HG02759 (cell line): ENCODE measurements around the gene CCDC88C.

Experiments used
- ATAC-seq: cut with Tn5 transposase; IDR thresholded peaks from one replicate; pipeline ENCODE4 v1.9.1; 2021; ENCODE audit warnings: mild to moderate bottlenecking, moderate library complexity; ENCODE audit not compliant: unreplicated experiment

CCDC88C gene

DNA sequence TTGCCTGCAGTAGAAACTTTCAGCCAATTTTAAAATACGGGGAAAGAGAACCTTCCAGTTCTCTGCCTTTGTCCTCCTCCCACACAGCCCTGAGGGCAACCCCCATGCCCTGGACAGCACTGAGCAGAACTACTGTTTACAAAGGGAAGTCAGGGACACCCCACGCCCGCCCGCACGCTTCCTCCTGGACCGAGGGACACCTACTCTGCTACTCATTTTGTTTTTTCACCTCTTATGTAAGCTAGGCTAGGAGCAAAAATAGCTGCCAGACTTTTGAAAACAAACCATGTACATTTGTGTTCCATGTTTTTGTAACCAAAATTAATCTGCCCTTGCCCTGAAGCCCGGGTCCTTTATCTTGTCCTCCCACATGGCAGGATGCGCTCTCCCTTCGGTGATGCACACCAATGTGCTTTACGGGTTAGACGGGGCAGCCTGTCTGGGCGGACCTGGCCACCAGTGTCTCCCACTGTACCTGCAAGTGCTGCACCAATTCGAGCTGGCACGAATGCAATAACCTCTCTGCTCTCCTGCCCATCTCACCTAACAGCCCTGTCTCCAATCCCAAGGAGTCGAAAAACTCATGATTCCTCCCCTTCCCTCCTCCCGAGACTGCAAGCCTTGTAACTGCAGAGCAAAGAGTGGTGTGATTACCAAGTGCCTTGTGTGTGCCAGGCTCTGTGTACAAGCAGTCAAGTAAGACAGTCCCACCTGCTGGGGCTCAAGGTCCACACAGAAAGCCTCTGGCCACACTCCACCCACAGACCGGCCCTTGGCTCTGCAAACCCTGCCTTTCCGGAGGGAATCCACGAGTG is 85.2 kb downstream of the CCDC88C start:
- ATAC-seq: no peak

GRCh38 chr14:91331721-91332120 is 85.9 kb downstream of the CCDC88C start:
- no peak for ATAC-seq

DNA sequence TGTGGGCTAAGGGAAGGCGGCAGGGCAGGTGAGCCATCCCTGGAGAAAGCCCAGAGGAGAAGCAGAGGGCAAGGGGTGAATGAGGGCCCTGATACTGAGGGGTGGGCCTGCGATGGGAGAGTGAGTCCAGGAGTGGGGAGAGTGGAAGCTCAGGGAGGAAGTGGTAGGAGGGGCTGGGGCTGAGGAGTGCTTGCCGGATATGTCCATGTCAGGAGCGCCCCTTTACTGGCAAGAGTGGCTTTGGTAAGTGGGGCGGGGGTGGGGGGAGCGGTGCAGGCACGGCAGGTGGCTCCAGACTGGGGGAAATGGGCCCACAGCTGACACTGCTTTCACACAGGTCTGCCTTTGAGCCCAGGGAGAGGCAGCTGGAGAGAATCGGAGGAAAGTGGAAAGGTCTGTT is 86.8 kb downstream of the CCDC88C start:
- no peak for ATAC-seq

DNA sequence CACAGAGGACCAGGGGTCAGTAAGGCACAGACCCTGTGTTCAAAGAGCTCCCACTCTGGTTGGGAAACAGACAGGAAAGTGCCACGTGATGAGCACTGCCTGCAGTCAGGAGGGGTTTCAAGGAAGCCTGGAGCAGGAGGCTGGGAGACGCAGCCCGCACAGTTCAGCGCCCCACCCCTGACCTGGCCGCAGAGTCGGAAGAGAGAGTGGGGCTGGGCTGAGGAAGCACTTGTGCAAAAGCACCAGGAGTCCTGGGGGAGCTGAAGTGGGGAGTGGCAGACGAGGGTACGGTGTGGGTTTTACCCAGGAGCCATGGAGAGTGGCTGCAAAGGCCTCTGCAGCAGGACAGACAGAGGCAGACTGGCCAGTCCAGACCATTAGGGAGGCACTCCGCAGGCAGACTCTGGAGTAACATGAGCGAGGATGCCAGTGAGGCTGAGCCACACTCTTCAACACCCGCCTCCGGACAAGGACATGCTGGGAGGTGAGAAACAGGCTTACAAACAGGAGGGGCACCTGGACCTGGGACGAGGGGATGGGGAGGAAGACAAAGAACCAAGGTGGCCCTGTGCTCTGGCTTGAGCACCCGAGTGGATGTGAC is 87.4 kb downstream of the CCDC88C start:
- no peak for ATAC-seq

DNA sequence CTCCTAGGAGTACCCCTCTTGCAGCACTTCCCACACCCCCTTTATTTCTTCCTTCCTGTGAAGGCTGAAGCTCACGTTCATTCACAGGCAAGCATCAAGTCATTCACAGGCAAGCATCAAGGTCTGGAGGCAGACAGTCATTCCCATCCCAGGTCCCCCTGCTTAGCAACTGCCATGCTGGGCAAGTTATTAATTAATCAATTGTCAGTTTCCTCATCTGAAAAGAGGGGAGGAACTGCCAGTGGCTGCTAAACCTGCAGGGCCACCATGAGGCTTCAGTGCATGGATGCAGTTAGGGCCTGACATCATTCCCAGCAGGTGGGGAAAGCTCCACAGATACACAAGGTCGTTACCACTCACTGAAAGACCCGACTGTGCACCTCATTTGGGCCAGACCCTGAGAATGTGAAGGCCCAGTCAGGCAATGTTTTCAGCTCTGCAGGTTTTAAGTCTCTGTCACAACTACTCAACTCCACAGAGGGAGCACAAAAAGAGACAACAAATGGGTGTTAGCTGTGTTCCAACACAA is 88.1 kb downstream of the CCDC88C start:
- no peak for ATAC-seq

- ATAC-seq: no peak
Measured at GRCh38 chr14:91328313-91329050, 89.1 kb downstream of the CCDC88C start.

DNA sequence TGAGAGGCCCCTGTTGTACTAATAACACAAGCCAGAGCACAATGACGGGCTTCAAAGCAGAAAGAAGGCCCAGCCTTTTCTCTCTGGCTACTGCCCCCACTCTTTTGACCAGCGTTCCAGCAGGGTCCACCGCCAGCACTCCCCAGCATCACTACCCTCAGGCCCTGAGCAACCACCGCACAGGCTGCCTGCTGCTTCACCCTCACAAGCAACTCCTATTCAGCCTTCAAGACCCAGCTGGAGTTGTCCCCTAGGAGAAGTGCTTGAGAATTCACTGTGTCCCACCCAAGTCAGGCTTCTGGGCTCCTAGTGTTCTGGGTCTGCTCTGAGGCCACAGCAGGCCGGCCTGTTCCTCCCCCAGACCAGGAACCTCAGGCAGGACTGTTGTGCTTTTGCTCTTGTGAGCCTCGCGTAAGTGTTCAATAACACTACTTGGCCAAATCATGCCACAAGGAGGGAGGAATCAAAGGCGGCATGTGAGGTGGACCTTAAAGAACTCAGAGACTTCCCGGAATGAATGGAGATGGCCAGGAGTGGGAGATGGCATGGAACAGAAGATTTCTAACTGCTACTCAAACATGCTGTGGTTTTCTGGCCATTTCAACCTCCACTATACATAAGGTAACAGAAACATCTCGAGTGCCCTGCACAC is 89.8 kb downstream of the CCDC88C start:
- no peak for ATAC-seq

DNA sequence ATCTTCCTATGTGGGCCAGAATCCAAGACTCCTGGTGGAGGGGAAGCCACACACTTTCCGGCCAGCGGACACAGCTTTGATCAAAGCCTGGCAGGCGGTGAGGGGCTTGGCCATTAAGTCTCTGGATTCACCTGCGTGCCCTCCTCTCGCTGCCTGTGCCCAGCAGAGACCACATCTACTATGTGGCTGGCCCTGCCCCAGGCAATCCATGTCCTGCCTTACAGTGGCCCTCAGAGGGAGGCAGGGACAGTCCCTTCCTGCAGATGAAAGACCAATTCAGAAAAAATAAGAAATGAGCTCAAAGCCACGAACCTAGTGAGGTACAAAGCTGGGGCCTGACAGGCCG is 90.4 kb downstream of the CCDC88C start:
- no peak for ATAC-seq

DNA sequence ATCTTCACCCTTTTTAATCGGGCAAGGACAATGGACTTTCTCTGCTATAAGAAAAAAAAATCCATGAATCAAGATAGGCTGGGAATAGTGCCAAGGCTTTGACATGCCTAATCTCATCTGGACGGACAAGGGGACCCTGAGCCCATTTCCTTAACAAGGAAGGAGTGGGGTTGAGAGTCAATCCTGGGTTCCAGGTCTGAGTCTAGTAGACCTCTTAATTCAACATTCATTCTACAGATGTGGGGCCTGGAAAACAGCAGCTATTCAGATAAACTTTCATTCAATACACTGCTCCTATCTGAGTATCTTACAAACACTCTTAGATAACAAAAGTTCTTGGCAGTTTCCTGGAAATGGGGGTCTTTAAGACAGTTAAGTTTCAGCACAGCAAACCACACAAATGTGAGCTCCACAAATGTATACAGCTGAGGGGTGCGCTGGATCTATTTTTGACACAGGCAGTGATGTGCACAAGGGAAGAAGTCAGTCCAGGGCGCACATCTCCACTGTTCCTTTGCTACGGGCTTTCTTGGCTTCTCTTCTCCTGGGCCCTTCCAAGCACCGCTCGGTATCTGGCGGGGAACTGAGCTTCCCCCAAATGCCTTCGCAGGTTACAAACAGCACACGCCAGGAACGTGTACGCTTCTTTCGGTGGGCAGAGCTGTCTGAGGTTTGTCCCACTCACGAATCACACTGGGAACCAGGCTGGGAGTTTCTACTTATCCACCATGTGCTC is 90.9 kb downstream of the CCDC88C start:
- no peak for ATAC-seq

- no peak for ATAC-seq
Measured at GRCh38 chr14:91324606-91325575, 92.7 kb downstream of the CCDC88C start.

- ATAC-seq: peak; percentile 70
Measured at GRCh38 chr14:91323671-91324605, 93.7 kb downstream of the CCDC88C start.

GRCh38 chr14:91323031-91323430 is 94.6 kb downstream of the CCDC88C start:
- ATAC-seq: no peak

DNA sequence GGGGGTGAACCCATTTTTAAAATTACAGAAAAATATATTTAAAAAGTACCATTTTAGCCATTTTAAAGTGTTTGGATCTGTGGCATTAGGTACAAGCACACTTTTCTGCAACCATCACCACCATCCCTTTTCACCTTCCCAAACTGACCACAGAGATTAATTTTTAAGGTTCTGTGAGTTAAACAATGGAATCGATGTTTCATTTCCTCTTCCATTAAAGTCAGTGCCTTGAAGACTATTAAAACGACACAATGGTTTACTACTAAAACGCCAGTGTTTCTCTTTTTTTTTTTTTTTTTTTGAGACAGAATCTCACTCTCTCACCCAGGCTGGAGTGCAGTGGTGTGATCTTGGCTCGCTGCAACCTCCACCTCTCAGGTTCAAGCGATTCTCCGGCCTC is 95.0 kb downstream of the CCDC88C start:
- no peak for ATAC-seq

- no peak for ATAC-seq
Measured at GRCh38 chr14:91321131-91321530, 96.5 kb downstream of the CCDC88C start.

- ATAC-seq: no peak
Measured at GRCh38 chr14:91320266-91320665, 97.4 kb downstream of the CCDC88C start.

DNA sequence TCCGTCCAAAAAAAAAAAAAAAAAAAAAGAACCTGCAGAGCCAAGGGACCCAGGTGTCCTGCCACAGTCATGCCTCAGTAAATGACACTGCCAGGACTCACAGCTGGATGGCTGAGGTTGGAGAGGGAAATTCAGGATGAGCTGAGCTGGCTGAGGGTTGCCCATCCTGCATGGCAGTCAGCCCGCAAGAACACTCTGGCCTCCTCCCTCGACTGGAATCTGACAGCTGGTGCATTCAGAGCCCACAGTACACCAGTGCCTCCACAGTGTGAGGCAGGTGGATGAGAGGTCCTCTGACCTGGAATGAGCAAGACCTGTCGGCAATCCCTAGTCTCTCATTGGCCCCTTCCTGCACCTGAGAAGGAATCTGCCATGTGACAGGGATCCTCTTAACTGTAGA is 98.7 kb downstream of the CCDC88C start:
- no peak for ATAC-seq

DNA sequence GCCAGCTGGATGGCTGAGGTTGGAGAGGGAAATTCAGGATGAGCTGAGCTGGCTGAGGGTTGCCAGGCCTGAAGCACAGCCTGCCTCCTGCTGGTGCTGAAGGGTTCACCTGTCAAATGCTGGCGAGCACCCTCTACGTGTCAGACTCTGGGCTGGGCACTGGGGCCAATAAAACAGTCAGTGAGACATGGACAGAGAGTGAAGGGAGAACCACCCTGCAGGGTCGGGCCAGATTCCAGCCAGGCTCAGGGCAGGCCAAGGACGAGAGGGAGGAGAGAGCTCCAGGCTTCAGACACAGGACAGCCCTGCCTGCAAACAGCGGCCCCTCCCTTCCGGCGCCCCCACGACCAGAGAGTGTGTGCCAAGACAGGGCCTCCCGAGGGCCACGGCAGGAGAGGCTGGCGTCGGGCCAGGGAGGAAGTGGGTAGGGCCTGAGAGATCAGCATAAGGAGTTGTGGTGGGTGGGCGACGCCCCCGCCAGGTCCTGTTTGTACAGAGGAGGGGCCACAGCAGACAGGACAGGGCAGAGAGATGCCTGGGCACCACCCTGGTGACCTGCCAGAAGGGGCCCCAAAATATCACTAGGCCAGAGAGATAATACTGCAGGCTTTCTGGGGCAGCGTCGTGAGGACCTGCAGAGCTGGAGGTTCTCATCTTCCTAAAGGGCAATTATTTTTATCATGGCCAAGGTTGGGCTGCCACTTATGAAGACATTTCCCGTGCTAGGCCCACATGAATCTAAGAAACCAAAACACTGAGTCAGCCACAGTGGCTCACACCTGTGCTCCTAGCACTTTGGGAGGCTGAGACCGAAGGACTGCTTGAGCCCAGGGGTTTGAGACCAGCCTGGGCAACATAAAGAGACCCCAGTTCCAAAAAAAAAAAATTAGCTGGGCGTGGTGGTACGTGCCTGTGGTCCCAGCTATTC is 100.0 kb downstream of the CCDC88C start:
- peak; percentile 54 for ATAC-seq
